Globus pallidus (tissue), 1 donor: ENCODE results near the gene SRSF12.
"Not testable (repeated sequence)": the region's sequence is repeated elsewhere in the genome, so short reads cannot be mapped to it uniquely, and the experiment has no call there.

Experiments used
- DNase-seq: peaks from one replicate; pipeline ENCODE4 v3.0.0-alpha.2; 2015; ENCODE audit warnings: low spot score

Gene SRSF12

GRCh38 chr6:89071036-89071435 lies 46.8 kb downstream of the SRSF12 start:
- no peak for DNase-seq

GRCh38 chr6:89069536-89070163 lies 48.2 kb downstream of the SRSF12 start:
- DNase-seq: no peak

- DNase-seq: no peak
These were observed 49.2 kb downstream of the SRSF12 start for GRCh38 chr6:89068695-89069094.

GRCh38 chr6:89067796-89068195 lies 50.1 kb downstream of the SRSF12 start:
- DNase-seq: no peak

GRCh38 chr6:89066940-89067646 lies 50.8 kb downstream of the SRSF12 start:
- DNase-seq: peak; percentile 37

GRCh38 chr6:89066121-89066520 lies 51.8 kb downstream of the SRSF12 start:
- DNase-seq: not testable (repeated sequence)

- not testable (repeated sequence) for DNase-seq
These were observed 52.9 kb downstream of the SRSF12 start for GRCh38 chr6:89064931-89065330.

GRCh38 chr6:89063881-89064280 lies 54.0 kb downstream of the SRSF12 start:
- DNase-seq: no peak

GRCh38 chr6:89059227-89059626 lies 58.6 kb downstream of the SRSF12 start:
- no peak for DNase-seq

GRCh38 chr6:89058627-89059026 lies 59.2 kb downstream of the SRSF12 start:
- no peak for DNase-seq

- no peak for DNase-seq
These were observed 60.1 kb downstream of the SRSF12 start for GRCh38 chr6:89057759-89058158.

GRCh38 chr6:89054208-89054607 lies 63.7 kb downstream of the SRSF12 start:
- DNase-seq: no peak

GRCh38 chr6:89051676-89052075 lies 66.2 kb downstream of the SRSF12 start:
- DNase-seq: no peak

- DNase-seq: no peak
These were observed 67.2 kb downstream of the SRSF12 start for GRCh38 chr6:89050697-89051096.

GRCh38 chr6:89050155-89050554 lies 67.7 kb downstream of the SRSF12 start:
- DNase-seq: no peak

GRCh38 chr6:89048985-89049384 lies 68.9 kb downstream of the SRSF12 start:
- no peak for DNase-seq

- no peak for DNase-seq
These were observed 69.5 kb downstream of the SRSF12 start for GRCh38 chr6:89048288-89048923.

GRCh38 chr6:89047473-89047872 lies 70.4 kb downstream of the SRSF12 start:
- no peak for DNase-seq
